ENCODE data around the gene OSBPL5. TPM values are rescaled to one million over a fixed set of nuclear protein-coding genes. Genes with fewer than 3 reads are reported as not detected.

Gene OSBPL5
- total RNA-seq, 4 donors from 2014 or later = 9.2 to 18.5 (median 14.0) TPM

GRCh38 chr11:3195251-3196160 lies 30.4 kb upstream of the OSBPL5 start:
- no peaks in the 10 kb centered on the region for H3K36me3 ChIP-seq
- no peaks in the 10 kb centered on the region for H3K4me1 ChIP-seq
- H3K27ac ChIP-seq = no peak overlapping the region
- intact Hi-C loops (cut with DNase I; ENCODE audit: low total_unique reads) (no loop called here), in situ Hi-C loops (cut with MboI; ENCODE audit: low sequenced_read_pairs in 4 of 4) (loop anchor here in 1 of 4 donors (10.0 kb wide), 1 partner anchor 81 kb away; no protein-coding TSS in a partner anchor)
- H3K27me3 ChIP-seq = peaks cover 0 to 6% (median under 1%) of the 10 kb centered on the region in 3 donors
- DNase-seq (no peak), ATAC-seq (peak in 1 of 2 donors; percentile 45)
- TF ChIP-seq, protein P1, sequence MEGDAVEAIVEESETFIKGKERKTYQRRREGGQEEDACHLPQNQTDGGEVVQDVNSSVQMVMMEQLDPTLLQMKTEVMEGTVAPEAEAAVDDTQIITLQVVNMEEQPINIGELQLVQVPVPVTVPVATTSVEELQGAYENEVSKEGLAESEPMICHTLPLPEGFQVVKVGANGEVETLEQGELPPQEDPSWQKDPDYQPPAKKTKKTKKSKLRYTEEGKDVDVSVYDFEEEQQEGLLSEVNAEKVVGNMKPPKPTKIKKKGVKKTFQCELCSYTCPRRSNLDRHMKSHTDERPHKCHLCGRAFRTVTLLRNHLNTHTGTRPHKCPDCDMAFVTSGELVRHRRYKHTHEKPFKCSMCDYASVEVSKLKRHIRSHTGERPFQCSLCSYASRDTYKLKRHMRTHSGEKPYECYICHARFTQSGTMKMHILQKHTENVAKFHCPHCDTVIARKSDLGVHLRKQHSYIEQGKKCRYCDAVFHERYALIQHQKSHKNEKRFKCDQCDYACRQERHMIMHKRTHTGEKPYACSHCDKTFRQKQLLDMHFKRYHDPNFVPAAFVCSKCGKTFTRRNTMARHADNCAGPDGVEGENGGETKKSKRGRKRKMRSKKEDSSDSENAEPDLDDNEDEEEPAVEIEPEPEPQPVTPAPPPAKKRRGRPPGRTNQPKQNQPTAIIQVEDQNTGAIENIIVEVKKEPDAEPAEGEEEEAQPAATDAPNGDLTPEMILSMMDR (IDR thresholded peaks at IDR 0.05 in 4 of 5, conservative IDR thresholded peaks at IDR 0.05 in 1 of 5) = peak in 2 of 5 experiments; percentile 29 to 44
- no peak for TF ChIP-seq POLR2A (IDR thresholded peaks at IDR 0.05)
- H3K4me3 ChIP-seq = no peak overlapping the region
- no peaks in the 10 kb centered on the region for H3K9me3 ChIP-seq

- H3K27me3 ChIP-seq = peaks cover 0 to 2% (median 0%) of the 10 kb centered on the region in 3 donors
- DNase-seq (no peak), ATAC-seq (no peak)
- no peak overlapping the region for H3K27ac ChIP-seq
- intact Hi-C loops (cut with DNase I; ENCODE audit: low total_unique reads) = no loop called here
- H3K9me3 ChIP-seq = no peaks in the 10 kb centered on the region
- no peaks in the 10 kb centered on the region for H3K36me3 ChIP-seq
- TF ChIP-seq POLR2A (IDR thresholded peaks at IDR 0.05) = no peak
- TF ChIP-seq, protein P1 (IDR thresholded peaks at IDR 0.05 in 4 of 5, conservative IDR thresholded peaks at IDR 0.05 in 1 of 5) = no peak
- in situ Hi-C loops (cut with MboI; ENCODE audit: low sequenced_read_pairs in 4 of 4) = loop anchor here in 1 of 4 donors (10.0 kb wide), 1 partner anchor 79 kb away; no protein-coding TSS in a partner anchor
- no peak overlapping the region for H3K4me3 ChIP-seq
- H3K4me1 ChIP-seq = no peaks in the 10 kb centered on the region
Measured at GRCh38 chr11:3194016-3194816, 29.1 kb upstream of the OSBPL5 start.

- ATAC-seq = no peak
Measured at GRCh38 chr11:3193373-3194015, 28.4 kb upstream of the OSBPL5 start.

More at GRCh38 chr11:3193373-3194015, 28.4 kb upstream of the OSBPL5 start:
- no peak overlapping the region for H3K4me3 ChIP-seq
- TF ChIP-seq, protein P1 (IDR thresholded peaks at IDR 0.05 in 4 of 5, conservative IDR thresholded peaks at IDR 0.05 in 1 of 5) = no peak
- no peak for TF ChIP-seq POLR2A (IDR thresholded peaks at IDR 0.05)
- H3K27ac ChIP-seq = no peak overlapping the region
- in situ Hi-C loops (cut with MboI; ENCODE audit: low sequenced_read_pairs in 4 of 4) (loop anchor here in 1 of 4 donors (10.0 kb wide), 1 partner anchor 79 kb away; no protein-coding TSS in a partner anchor), intact Hi-C loops (cut with DNase I; ENCODE audit: low total_unique reads) (no loop called here)
- no peak for DNase-seq
- no peaks in the 10 kb centered on the region for H3K36me3 ChIP-seq
- peaks cover 0 to 2% (median 0%) of the 10 kb centered on the region in 3 donors for H3K27me3 ChIP-seq
- H3K9me3 ChIP-seq = no peaks in the 10 kb centered on the region
- no peaks in the 10 kb centered on the region for H3K4me1 ChIP-seq

Measured in gastrocnemius medialis (tissue), 4 donors.